GM10266 (cell line): ENCODE data around the gene EEIG1.
A peak's percentile ranks its signal among the peaks of the same experiment; 100 is the strongest.

ENCODE experiments used
- DNase-seq: peaks from one replicate; pipeline ENCODE4 v3.0.0; 2012; ENCODE audit errors: extremely low spot score
- CTCF ChIP-seq: IDR thresholded peaks from 2 replicates; pipeline ENCODE4 v1.5.1; 2012; ENCODE audit warnings: mild to moderate bottlenecking, low read depth; ENCODE audit not compliant: control insufficient read depth, insufficient read depth; ENCODE audit errors: missing control alignments

EEIG1 gene

GRCh38 chr9:127974001-127974768, 6.6 kb downstream of the EEIG1 start:
- TF ChIP-seq CTCF = no peak
- DNase-seq = no peak

DNA sequence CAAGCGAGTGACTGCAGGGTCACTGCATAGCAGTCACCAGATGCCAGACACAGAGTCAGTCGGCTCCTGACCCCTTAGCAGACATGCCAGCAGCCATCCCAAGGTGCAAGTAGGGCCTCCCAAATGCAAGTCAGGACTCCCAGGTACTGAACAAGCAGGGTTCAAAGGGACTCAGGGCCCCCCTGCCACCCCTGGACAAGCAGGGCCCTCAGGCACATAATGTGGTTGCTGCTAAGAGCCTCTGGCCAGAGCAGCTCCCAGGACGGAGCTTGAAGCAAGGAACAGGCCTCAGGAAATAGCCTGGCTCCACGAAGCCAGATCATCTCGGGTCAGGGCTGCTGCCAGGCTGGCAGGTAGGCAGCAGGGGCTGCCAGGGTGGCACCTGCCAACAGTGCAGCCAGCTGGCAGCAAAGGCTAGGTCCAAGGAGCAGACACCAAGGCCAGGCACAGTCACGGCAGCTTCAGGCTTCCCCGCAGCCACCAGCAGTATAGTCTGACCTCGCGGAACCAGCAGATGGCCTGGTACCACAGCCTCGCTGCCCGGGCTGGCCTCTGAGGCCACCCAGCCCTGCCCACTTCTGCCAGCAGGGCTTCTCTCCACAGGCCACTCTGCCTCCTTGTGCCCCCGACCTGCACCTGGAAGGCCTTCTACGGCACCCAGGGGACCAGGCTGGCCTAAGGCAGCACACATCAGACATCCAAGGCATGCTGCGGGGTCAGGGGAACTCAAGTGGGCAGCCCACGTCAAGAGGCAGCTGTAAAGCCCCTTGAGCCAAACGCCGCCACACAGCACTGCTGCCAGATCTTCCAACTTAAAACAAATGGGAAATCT, 7.4 kb downstream of the EEIG1 start:
- no peak for TF ChIP-seq CTCF
- DNase-seq = no peak

- no peak for TF ChIP-seq CTCF
- DNase-seq = no peak
These were observed 8.4 kb downstream of the EEIG1 start for GRCh38 chr9:127972236-127972871.

GRCh38 chr9:127971357-127972235, 9.2 kb downstream of the EEIG1 start:
- TF ChIP-seq CTCF = no peak
- no peak for DNase-seq

GRCh38 chr9:127970401-127971313, 10.1 kb downstream of the EEIG1 start:
- DNase-seq = peak; percentile 93
- no peak for TF ChIP-seq CTCF

DNA sequence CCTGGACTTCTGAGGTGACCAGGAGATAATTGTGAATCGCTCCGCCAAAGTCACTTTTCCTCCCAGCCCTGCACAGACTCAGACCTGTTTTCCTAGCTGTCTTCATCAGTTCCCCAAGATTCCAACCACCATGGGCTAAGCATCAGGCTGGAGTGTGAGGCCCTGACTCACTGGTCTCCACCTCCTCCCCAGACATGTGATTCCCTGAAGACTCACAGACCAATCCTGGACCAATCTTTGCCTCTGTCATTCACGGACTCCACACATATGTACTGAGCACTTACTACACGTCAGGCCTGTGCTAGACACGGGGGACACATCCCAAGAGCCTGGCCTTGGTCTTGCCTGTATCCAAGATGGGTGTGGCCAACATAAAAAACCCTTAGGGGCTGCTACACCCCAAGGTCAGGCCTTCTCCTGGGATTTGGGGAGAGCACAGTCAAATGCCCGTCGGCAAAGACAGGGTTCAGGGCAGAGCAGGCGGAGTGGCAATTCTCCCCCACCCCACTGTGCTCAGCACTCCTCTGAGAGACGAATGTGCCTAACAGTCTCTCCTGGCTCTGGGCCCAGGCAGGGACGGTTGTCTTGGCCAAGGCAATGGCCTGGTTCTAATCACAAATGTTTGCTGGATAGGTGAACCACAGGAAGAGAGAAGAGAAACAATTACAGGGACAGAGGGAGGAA, 11.9 kb downstream of the EEIG1 start:
- TF ChIP-seq CTCF = no peak
- DNase-seq = no peak
